ENCODE results near the gene BFSP2.
"Not testable (repeated sequence)": the region's sequence is repeated elsewhere in the genome, so short reads cannot be mapped to it uniquely, and the experiment has no call there.

The BFSP2 gene

DNA sequence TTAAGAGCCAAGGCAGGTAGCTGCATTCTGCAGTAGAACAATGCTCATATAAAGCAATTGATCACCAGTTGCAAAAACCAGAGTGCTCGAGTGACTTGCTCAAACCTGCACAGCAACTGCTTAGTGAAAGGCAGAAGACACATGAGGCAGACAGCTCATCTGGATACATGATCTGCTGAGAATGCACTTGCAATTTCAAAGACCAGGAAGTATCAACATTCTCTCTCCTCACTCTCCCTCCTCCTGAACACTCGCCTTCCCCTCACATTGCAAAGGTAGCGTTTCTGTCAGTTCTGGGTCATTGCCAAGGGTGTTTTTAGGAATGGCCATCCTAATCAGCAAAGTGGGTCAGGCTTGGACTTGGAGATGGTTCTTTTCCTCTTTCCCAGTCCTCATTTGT is 61.0 kb downstream of the BFSP2 start:
- DNase-seq = no peak

DNA sequence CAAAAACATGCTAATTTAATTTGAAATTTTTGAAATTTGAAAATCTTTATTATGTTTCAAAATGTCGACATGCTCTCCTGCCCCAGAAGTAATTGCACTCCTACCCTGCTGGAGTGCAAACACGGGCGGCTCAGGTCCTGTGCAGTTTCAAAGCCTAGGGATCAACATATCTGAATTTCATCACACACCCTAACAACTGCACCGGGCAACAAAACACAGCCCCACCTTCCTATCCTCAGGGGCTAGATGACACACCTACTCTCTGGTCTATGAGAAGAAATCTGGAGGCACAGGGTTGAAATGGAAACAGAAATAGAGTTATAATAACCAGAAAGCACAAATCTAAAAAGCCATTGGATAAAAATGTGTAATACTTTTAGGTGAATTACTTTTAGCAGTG is 61.4 kb downstream of the BFSP2 start:
- no peak for DNase-seq

DNA sequence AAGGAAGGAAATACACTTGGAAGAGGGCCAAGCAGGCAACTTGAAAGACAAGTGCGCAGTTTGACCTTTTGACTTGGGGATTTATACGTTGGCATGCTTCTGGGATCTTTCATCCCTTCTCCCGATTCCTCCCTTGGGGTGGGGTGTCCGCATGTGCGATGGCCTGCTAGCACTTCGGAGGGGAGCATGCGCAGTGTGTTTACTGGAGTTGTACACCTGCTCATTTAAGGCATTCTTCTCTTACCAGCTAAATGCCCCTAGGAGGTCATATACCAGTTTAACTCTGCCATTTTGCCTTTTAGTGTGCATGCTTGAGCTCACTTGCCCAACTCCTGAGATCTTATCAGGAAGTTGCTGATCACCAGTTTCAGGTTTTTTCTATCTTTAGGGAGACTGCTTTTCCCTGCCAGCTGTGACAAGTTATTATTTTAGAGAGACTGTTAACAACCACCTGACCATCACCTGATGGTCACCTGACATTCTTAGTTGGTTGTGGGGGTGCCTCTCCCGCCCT is 63.5 kb downstream of the BFSP2 start:
- no peak for DNase-seq

DNA sequence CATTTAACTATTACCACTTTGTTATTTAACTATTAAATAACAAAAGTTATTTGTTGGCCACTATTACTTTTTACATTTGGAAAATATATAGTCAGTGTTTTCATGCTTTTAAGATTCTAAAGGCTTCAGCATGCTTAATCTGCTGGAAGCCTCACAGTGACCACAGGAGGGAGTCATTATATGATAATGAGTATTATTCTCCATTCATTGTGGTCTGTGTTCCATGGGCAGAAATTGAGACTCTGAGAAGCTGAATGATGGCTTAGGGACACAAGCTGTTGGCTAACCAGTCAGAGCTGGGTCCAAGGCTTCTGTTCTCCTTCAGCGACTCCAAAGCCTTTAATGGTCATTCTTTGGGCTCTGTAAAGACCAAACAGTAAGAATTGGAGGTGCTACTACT is 64.7 kb downstream of the BFSP2 start:
- DNase-seq = no peak

- no peak for DNase-seq
These were observed 66.9 kb downstream of the BFSP2 start for GRCh38 chr3:133466531-133467386.

DNA sequence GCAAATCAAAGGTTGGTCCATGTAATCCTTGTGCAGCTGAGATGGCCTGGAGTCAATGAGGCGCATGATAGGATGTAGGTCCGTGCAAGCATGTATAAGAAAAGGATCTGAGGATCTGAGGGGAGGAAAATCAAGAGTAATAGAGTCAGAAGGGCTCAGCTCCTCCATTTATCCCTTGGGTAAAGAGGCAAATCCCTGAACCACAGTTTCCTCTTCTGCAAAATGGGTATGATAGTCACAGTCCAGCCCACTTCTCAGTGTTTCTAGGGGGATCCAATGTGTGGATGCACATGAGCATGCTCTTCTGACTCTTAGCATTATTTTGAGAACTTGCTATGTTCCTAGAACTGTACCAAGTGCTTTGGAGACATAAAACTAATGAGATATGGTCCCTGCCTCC is 67.9 kb downstream of the BFSP2 start:
- DNase-seq = no peak

- DNase-seq = no peak
These were observed 68.4 kb downstream of the BFSP2 start for GRCh38 chr3:133468251-133468721.

- peak; percentile 23 for DNase-seq
These were observed 69.4 kb downstream of the BFSP2 start for GRCh38 chr3:133469140-133469731.

DNA sequence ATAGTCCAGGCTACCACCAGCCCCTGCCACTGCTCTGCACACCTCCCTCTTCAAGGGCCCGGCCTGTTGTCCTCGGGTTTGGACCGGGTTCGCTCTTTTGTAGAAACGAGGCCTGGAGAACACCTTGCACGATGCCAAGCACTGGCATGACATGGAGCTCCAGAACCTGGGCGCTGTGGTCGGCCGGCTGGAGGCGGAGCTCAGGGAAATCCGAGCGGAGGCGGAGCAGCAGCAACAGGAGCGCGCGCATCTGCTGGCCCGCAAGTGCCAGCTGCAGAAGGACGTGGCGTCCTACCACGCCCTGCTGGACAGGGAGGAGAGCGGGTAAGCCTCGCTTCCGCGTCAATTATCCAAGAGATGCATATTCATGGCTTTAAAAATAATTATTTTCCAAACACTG is 72.4 kb downstream of the BFSP2 start:
- DNase-seq = no peak

- no peak for DNase-seq
These were observed 73.0 kb downstream of the BFSP2 start for GRCh38 chr3:133472889-133473288.

- DNase-seq = not testable (repeated sequence)
These were observed 73.8 kb downstream of the BFSP2 start for GRCh38 chr3:133473472-133474191.

- DNase-seq = no peak
These were observed 74.5 kb downstream of the BFSP2 start for GRCh38 chr3:133474251-133474801.

- DNase-seq = no peak
These were observed 75.0 kb downstream of the BFSP2 start for GRCh38 chr3:133474817-133475216.

DNA sequence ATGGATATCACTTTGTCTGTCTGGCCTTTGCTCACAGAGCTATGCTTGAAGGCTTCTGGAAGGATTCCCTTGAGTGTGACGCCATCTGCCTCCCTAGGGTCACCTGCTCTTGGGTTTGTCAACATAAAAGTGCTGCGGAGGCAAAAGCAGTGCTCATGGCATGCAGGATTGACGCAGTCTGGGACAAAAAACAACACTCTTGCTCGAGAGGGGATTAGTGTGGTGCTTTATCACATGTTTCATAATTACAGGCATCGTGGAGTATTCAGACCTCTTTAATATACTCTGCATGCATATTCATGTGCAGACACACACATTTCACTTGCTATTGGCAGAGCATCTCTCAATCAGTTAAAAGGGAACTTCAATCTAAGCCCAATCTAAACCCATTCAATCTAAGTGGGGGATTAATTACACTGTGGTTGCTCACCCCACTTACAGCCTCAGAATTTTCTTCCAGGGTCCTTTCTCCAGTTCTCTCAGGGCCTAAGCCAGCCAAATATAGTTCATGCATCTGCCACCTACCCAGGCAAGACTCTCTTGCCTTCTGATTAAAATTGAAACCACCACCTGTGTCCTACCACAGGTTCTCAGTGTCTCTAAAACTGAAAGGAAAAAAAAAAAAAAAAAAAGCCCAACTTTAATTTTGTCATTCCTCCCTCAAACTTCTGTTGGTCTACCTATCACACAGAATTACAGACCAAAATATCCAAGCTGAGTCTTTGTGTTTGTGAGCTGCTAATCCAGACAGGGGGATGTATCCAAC is 75.6 kb downstream of the BFSP2 start:
- no peak for DNase-seq

DNA sequence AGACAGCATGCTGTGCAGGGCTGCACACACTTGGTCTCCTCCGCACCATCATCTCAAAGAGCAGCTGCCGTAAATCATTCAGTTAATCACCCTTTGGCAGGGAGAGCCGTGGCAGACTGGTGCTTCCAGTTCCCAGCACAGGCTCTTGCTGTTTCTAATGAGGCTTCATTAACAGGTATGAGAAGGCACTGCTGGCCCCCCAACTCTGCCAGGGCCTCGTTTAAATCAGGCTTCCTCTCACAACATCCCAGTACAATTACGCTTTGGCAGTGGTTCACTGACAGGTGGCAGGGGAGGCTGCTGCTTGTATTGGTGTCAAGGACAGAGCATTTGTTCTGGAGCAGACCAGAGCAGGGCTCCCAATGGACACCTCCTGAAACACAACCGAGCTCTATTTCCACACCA is 77.1 kb downstream of the BFSP2 start:
- DNase-seq = no peak

- DNase-seq = no peak
These were observed 77.6 kb downstream of the BFSP2 start for GRCh38 chr3:133477487-133477886.

DNA sequence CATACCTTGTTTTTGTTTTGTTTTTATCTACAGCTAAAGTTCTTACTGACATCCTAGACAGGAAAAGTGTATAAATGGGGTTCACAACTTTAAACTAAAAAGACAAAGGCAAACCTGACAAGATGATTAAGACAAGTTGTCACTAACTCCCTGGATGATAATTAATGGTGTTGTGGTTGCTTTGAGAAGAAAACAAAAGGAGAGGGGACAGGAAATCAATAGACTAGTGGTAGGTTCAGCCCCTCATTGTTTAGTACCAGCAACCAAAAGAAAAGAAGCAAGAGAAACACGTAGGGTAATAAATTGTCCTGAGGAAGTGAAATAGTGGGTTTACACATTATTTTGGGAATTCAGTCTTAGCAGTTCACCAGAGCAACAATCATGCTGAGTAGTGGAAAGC is 78.8 kb downstream of the BFSP2 start:
- no peak for DNase-seq

DNA sequence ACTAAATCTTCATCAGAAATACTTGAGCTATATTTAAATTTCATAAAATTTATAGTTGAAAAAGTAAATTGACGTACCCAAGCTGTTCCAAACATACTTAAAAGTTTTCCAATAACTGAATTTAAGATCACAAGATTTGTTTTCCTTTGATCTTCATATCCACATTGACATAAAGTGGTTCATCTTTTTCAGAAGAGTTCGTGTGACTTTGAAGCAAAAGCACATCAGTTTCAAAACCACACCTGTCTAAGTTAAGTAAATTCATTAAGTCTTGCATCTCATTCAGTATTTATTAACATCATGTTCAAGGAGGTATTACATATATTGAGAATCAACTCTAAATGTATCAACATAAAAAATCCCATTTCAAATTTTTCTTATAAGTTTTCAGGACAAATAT is 79.5 kb downstream of the BFSP2 start:
- DNase-seq = no peak

GRCh38 chr3:133479895-133480669 is 80.2 kb downstream of the BFSP2 start:
- no peak for DNase-seq

DNA sequence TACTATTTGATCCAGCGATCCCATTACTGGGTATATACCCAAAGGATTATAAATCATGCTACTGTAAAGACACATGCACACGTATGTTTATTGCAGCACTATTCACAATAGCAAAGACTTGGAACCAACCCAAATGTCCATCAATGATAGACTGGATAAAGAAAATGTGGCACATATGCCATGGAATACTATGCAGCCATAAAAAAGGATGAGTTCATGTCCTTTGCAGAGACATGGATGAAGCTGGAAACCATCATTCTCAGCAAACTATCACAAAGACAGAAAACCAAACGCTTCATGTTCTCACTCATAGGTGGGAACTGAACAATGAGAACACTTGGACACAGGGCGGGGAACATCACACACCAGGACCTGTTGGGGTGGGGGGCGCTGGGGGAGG is 82.6 kb downstream of the BFSP2 start:
- DNase-seq = not testable (repeated sequence)

DNA sequence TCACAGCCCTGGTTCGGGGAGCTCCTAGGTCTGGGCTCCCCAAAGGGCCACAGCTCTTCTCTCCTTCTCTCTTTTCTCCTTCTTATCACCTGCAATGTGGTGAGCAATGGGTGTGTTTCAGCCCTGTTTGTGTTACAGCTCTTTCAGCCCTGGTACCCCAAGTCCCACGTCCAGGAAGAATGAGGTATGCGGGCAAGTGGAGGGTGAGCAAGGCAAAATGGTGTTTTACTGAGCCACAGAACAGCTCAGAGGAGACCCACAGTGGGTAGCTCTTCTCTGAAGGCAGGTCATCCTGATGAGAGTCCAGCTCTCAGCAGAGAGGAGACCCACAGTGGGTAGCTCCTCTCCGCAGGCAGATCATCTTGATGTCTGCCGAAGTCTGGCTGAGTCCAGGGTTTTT is 86.8 kb downstream of the BFSP2 start:
- no peak for DNase-seq

DNA sequence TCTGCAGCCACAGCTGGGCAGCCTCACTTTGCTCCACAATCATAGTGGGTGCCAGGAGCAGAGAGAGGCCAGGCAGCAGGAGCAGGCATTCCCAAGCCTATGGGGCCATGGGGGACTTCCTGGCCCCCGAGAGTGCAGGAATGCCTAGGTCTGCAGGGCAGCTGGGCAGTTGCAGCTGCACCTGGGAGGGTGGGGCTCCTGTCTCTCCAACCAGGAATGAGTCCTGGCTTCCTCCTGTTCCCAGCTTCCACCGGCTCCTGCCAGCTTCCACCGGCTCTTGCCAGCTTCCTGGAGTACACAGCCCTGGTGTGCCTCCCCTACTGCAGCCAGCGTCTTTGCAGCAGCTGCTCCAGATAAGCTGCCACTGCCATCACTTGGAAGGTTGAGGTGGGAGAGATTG is 87.3 kb downstream of the BFSP2 start:
- no peak for DNase-seq

Data from GOT3 (cell line).